WTC11 (cell line): ENCODE results near the gene DNAJC18. TPM values are rescaled to one million over a fixed set of nuclear protein-coding genes. Genes with fewer than 3 reads are reported as not detected.

Experiments
- ATAC-seq: fragments of 200-7000 bp; cut with Tn5 transposase; 2 replicates; pipeline ENCODE4 v1.10.0; 2021; ENCODE audit warnings: mild to moderate bottlenecking, moderate library complexity
- CTCF ChIA-PET: fragments of 300-600 bp; sonication (Branson Sonifier 250); formaldehyde crosslinking; loops from one replicate; lab custom pipeline; 2021; ENCODE audit warnings: antibody characterized with exemption; lab: Charles Lee
- POLR2A ChIA-PET: fragments of 350-600 bp; sonication (Branson Sonifier 250); formaldehyde crosslinking; loops from one replicate; lab custom pipeline; 2021; ENCODE audit warnings: antibody characterized with exemption; lab: Charles Lee
- DNase-seq: peaks from one replicate; pipeline ENCODE4 v3.0.0; 2021; ENCODE audit warnings: low spot score
- H3K27ac Mint-ChIP-seq: 2 replicates; pipeline ENCODE4 v1.8.0; 2021; ENCODE audit warnings: mixed read lengths
- H3K27me3 Mint-ChIP-seq: 2 replicates; pipeline ENCODE4 v1.8.0; 2021; ENCODE audit warnings: low read depth, mild to moderate bottlenecking, moderate library complexity, mixed read lengths
- H3K36me3 Mint-ChIP-seq: 2 replicates; pipeline ENCODE4 v1.8.0; 2021; ENCODE audit warnings: mixed read lengths
- H3K4me1 Mint-ChIP-seq: 2 replicates; pipeline ENCODE4 v1.8.0; 2022; ENCODE audit warnings: mixed read lengths
- H3K4me3 Mint-ChIP-seq: 2 replicates; pipeline ENCODE4 v1.8.0; 2021; ENCODE audit warnings: mild to moderate bottlenecking, moderate library complexity, mixed read lengths
- H3K9me3 Mint-ChIP-seq: 2 replicates; pipeline ENCODE4 v1.8.0; 2021; ENCODE audit warnings: mixed read lengths
- ATF1 ChIP-seq: sonication (generic); formaldehyde crosslinking; IDR thresholded peaks from 2 replicates; pipeline ENCODE4 v1.8.1; 2023; ENCODE audit warnings: mild to moderate bottlenecking, moderate library complexity, missing genetic modification reagents
- CBFB ChIP-seq: sonication (generic); formaldehyde crosslinking; IDR thresholded peaks from 2 replicates; pipeline ENCODE4 v1.8.1; 2022; ENCODE audit warnings: mild to moderate bottlenecking, low read depth, missing genetic modification reagents
- CREM ChIP-seq: sonication (generic); formaldehyde crosslinking; IDR thresholded peaks from 2 replicates; pipeline ENCODE4 v1.8.1; 2022; ENCODE audit warnings: mild to moderate bottlenecking, missing genetic modification reagents, moderate library complexity
- CTCF ChIP-seq: fragments of 200-600 bp; IDR thresholded peaks from 2 replicates; pipeline ENCODE4 v1.8.0; 2022; ENCODE audit warnings: antibody characterized with exemption
- E2F5 ChIP-seq: sonication (generic); formaldehyde crosslinking; IDR thresholded peaks from 2 replicates; pipeline ENCODE4 v1.8.1; 2022; ENCODE audit warnings: mild to moderate bottlenecking, moderate library complexity, missing genetic modification reagents
- ELF4 ChIP-seq: sonication (generic); formaldehyde crosslinking; IDR thresholded peaks from 2 replicates; pipeline ENCODE4 v1.8.1; 2022; ENCODE audit warnings: low read depth, mild to moderate bottlenecking, moderate library complexity, missing genetic modification reagents
- FOXJ3 ChIP-seq: sonication (generic); formaldehyde crosslinking; IDR thresholded peaks from 2 replicates; pipeline ENCODE4 v1.9.0; 2021; ENCODE audit warnings: missing genetic modification reagents, mild to moderate bottlenecking, borderline replicate concordance
- IRF1 ChIP-seq: sonication (generic); formaldehyde crosslinking; IDR thresholded peaks from 2 replicates; pipeline ENCODE4 v1.8.0; 2023; ENCODE audit warnings: missing genetic modification reagents
- MXD4 ChIP-seq: fragments of 250-450 bp; sonication (Bioruptor Pico); IDR thresholded peaks from 2 replicates; pipeline ENCODE4 v1.8.0; 2021; ENCODE audit warnings: mild to moderate bottlenecking, moderate library complexity, borderline replicate concordance
- MYBL2 ChIP-seq: sonication (generic); formaldehyde crosslinking; IDR thresholded peaks from 2 replicates; pipeline ENCODE4 v1.8.1; 2023; ENCODE audit warnings: mild to moderate bottlenecking, moderate library complexity, missing genetic modification reagents
- NFE2L1 ChIP-seq: sonication (generic); formaldehyde crosslinking; IDR thresholded peaks from 2 replicates; pipeline ENCODE4 v1.8.1; 2023; ENCODE audit warnings: missing genetic modification reagents
- PRDM15 ChIP-seq: sonication (generic); formaldehyde crosslinking; IDR thresholded peaks from 2 replicates; pipeline ENCODE4 v1.8.0; 2022; ENCODE audit warnings: missing genetic modification reagents
- RORB ChIP-seq: fragments of 250-450 bp; sonication (Bioruptor Pico); IDR thresholded peaks from 2 replicates; pipeline ENCODE4 v1.9.0; 2021; ENCODE audit warnings: mild to moderate bottlenecking
- SMAD3 ChIP-seq: sonication (generic); formaldehyde crosslinking; IDR thresholded peaks from 2 replicates; pipeline ENCODE4 v1.8.0; 2022; ENCODE audit warnings: missing genetic modification reagents, mild to moderate bottlenecking, borderline replicate concordance
- SMAD4 ChIP-seq: sonication (generic); formaldehyde crosslinking; IDR thresholded peaks from 2 replicates; pipeline ENCODE4 v1.8.0; 2022; ENCODE audit warnings: mild to moderate bottlenecking, missing genetic modification reagents
- TCF7 ChIP-seq: sonication (generic); formaldehyde crosslinking; IDR thresholded peaks from 2 replicates; pipeline ENCODE4 v1.8.0; 2022; ENCODE audit warnings: mild to moderate bottlenecking, low read depth, missing genetic modification reagents, moderate library complexity
- TP53 ChIP-seq: sonication (generic); formaldehyde crosslinking; IDR thresholded peaks from 2 replicates; pipeline ENCODE4 v1.8.1; 2023; ENCODE audit warnings: mild to moderate bottlenecking, missing genetic modification reagents
- ZBTB21 ChIP-seq: sonication (generic); formaldehyde crosslinking; IDR thresholded peaks from 2 replicates; pipeline ENCODE4 v1.8.1; 2023; ENCODE audit warnings: mild to moderate bottlenecking, missing genetic modification reagents, borderline replicate concordance
- ZNF281 ChIP-seq: sonication (generic); formaldehyde crosslinking; IDR thresholded peaks from 2 replicates; pipeline ENCODE4 v1.8.0; 2023; ENCODE audit warnings: mild to moderate bottlenecking, missing genetic modification reagents
- total RNA-seq: library from RNA; stranded (reverse); gene quantifications from 3 replicates; pipeline ENCODE4 v1.2.3, GENCODE V29; 2021
- TF ChIP-seq, protein P1 (sequence below): sonication (generic); formaldehyde crosslinking; IDR thresholded peaks from 2 replicates; pipeline ENCODE4 v1.8.1; 2022; ENCODE audit warnings: missing genetic modification reagents, borderline replicate concordance
- TF ChIP-seq, protein P2 (sequence below): sonication (generic); formaldehyde crosslinking; IDR thresholded peaks from 2 replicates; pipeline ENCODE4 v1.8.0; 2022; ENCODE audit warnings: mild to moderate bottlenecking, missing genetic modification reagents

Gene DNAJC18
- total RNA-seq, 1 experiment from 2014 or later = 23.7 TPM

DNA sequence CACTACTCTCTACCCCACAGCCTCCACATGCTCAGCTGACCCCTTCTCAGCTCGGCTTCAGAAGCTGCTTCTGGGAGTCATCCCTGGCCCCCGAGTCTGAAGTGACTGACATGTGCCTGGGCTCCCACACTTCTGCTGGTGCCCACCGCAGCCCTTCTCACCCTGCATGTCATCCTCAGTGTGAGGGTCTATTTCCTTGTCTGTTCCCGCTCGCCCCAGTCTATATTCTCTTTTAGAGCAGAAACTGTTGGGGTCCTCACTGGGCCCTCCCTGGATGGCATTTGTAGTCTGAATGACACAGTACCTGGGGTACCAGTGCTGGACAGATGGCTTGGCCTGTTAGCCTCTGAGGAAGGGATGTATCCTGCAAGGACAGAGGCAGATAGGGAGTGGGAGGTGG, 17.9 kb upstream of the DNAJC18 start:
- ChIA-PET POLR2A (no interaction called here), CTCF (interaction anchor here (0.6 kb wide), 1 partner anchor 1165 kb away, joined by 3 read pairs; no protein-coding TSS in a partner anchor)
- Mint-ChIP-seq H3K36me3 (no peaks in the 10 kb centered on the region), H3K27ac (no peak overlapping the region), H3K27me3 (no peaks in the 10 kb centered on the region), H3K4me1 (peaks cover 29% of the 10 kb centered on the region), H3K4me3 (no peak overlapping the region), H3K9me3 (no peaks in the 10 kb centered on the region)
- TF ChIP-seq, protein P1, sequence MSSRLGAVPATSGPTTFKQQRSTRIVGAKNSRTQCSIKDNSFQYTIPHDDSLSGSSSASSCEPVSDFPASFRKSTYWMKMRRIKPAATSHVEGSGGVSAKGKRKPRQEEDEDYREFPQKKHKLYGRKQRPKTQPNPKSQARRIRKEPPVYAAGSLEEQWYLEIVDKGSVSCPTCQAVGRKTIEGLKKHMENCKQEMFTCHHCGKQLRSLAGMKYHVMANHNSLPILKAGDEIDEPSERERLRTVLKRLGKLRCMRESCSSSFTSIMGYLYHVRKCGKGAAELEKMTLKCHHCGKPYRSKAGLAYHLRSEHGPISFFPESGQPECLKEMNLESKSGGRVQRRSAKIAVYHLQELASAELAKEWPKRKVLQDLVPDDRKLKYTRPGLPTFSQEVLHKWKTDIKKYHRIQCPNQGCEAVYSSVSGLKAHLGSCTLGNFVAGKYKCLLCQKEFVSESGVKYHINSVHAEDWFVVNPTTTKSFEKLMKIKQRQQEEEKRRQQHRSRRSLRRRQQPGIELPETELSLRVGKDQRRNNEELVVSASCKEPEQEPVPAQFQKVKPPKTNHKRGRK (CRISPR knock-in tag) = no peak
- TF ChIP-seq CBFB (no peak), CTCF (no peak)
- no peak for DNase-seq
- ATAC-seq = no peak

- no peaks in the 10 kb centered on the region for H3K27me3 Mint-ChIP-seq
- ChIA-PET POLR2A (no interaction called here), CTCF (interaction anchor here (0.6 to 1.2 kb wide), 2 partner anchors 319 to 1165 kb away, joined by 3 to 4 read pairs; no protein-coding TSS in a partner anchor)
- H3K4me1 Mint-ChIP-seq = peaks cover 24% of the 10 kb centered on the region
- peak overlapping the region; percentile 36; the same call in 1 of the 2 replicates for H3K27ac Mint-ChIP-seq
- H3K9me3 Mint-ChIP-seq = no peaks in the 10 kb centered on the region
- DNase-seq = no peak
- no peak overlapping the region for H3K4me3 Mint-ChIP-seq
- no peak for ATAC-seq
- H3K36me3 Mint-ChIP-seq = no peaks in the 10 kb centered on the region
- TF ChIP-seq E2F5 (CRISPR knock-in tag) = no peak
- TF ChIP-seq NFE2L1 (CRISPR knock-in tag) = no peak
- TF ChIP-seq SMAD4 = no peak
- TF ChIP-seq TCF7 = no peak
- no peak for TF ChIP-seq SMAD3 (CRISPR knock-in tag)
- no peak for TF ChIP-seq RORB (CRISPR knock-in tag)
- TF ChIP-seq ZNF281 (CRISPR knock-in tag) = no peak
- no peak for TF ChIP-seq PRDM15 (CRISPR knock-in tag)
- TF ChIP-seq ELF4 (CRISPR knock-in tag) = no peak
- TF ChIP-seq FOXJ3 = no peak
- TF ChIP-seq ATF1 = no peak
- TF ChIP-seq MYBL2 (CRISPR knock-in tag) = no peak
- TF ChIP-seq, protein P2, sequence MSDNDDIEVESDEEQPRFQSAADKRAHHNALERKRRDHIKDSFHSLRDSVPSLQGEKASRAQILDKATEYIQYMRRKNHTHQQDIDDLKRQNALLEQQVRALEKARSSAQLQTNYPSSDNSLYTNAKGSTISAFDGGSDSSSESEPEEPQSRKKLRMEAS (CRISPR knock-in tag) = no peak
- no peak for TF ChIP-seq IRF1 (CRISPR knock-in tag)
- TF ChIP-seq TP53 (CRISPR knock-in tag) = no peak
- TF ChIP-seq ZBTB21 (CRISPR knock-in tag) = no peak
- TF ChIP-seq CREM (CRISPR knock-in tag) = no peak
- TF ChIP-seq MXD4 (CRISPR knock-in tag) = no peak
Measured at GRCh38 chr5:139456776-139457175, 17.5 kb upstream of the DNAJC18 start.
